ENCODE results near the gene TUBA4B.

GRCh38 chr2:219282943-219283581, 30.0 kb downstream of the TUBA4B start:
- TF ChIP-seq EZH2phosphoT487 (IDR thresholded peaks at IDR 0.05; ENCODE audit: insufficient read depth, low read depth), result no peak
- TF ChIP-seq EZH2 (IDR thresholded peaks at IDR 0.05; ENCODE audit: insufficient read depth, poor library complexity, severe bottlenecking), result no peak

Data from GM23248 (cell line).